GM11168 (cell line): ENCODE results near the gene CROT.

Source experiments
- in situ Hi-C: fragments of 300-500 bp; cut with MboI; formaldehyde crosslinking; loops from one replicate; pipeline ENCODE4 v1.12.0; 2022; ENCODE audit warnings: low sequenced_read_pairs; ENCODE audit not compliant: unreplicated experiment

CROT gene

DNA sequence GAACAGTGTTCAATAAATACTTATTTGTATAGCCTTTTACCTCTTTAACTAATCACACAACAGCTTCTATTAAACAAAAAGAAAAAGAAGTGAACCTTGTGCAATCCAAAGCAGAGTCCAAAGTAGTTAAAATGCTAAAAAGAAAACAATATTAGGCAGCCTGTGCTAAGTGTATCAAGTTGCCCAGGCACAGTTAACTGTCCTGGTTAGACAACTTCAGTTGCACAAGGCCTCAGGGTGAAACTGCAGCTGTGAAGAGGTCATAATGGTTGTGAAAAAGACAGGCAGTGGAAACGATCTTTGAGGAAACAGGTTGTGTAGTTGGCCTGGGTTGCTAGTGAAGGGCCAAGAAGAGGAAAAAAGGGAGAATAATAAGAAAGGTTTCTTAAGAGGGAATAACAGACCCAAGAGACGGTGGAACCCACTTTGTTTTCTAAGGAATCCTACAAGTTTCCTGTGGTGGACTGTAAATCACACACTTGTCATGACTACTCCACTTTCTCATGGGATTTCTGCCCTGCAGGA lies 6.0 kb upstream of the CROT start:
- in situ Hi-C loops = no loop called here

- in situ Hi-C loops = no loop called here
These were observed 4.0 kb upstream of the CROT start for GRCh38 chr7:87341441-87341840.

DNA sequence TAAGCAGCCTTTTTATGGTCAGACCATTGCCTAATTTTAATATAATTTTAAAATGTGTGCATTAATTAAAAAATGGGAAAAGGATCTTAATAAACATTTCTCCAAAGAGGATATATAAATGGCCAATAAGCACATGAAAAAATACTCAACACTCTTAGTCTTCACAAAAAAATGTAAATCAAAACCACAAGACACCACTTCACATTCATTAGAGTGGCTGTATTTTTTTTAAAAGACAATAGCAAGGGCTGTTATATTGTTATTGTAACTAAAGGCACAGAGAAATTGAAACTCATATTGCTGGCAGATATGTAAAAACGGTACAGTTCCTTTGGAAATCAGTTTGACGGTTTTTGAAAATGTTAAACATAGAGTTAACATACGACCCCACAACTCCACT lies 3.2 kb upstream of the CROT start:
- in situ Hi-C loops = no loop called here

DNA sequence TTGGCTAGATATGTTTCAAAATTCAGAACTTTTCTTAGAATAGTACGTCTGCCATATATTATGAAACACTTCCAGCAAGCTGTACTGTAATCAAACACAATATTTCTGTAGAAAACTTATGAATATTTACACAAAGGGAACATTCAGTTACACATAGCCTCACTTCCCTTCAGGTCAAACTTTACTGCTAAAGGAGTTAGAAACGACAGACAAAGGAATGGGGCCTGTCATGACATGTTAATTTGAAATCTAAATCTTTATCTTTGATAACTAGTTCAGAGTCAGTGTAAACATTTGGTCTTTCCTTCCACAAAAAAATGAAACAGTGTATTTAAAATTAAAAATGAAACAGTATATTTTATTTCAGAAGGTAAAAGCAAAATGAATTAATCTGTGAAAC lies 1.0 kb upstream of the CROT start:
- in situ Hi-C loops = no loop called here

DNA sequence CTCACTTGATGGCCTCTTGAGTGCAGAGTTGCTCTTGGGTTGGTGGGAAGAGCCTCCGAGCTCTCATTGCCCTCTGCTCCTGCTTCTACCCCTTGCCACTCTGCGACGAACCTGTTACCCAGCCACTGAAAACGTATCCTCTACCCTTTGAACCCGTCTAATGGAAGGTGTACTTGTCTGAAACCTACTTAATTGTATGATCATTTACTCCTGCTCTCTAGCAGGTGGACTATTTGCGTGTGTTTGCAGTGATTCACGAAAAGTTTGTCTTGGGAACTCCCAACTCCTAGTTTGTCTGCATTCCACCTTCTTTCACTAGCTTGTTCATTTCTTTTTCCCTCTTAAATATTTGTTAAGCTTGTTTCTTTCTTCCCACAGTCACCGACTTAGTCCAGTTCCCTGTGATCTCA lies 503 bp downstream of the CROT start:
- in situ Hi-C loops = no loop called here

GRCh38 chr7:87347207-87347606 lies 1.7 kb downstream of the CROT start:
- in situ Hi-C loops = no loop called here

DNA sequence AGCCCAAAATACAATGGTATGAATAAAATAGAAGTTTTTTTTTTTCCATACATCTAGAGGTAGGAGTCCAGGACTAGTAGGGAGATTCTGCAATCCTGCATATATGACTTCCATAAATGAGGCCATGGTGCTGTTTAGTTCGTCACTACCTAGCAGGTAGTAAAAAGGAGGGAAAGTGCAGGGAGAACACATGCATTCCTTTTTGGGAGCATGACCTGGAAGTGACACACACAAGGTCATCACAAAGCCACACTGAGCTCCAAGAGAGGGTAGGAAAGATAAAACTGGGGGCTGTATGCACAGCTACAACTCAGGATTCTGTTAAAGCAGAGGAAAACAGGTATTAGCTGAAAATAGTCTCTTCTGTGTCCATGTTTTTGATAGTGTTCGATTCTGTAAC lies 2.2 kb downstream of the CROT start:
- in situ Hi-C loops = no loop called here

GRCh38 chr7:87354749-87355148 lies 9.3 kb downstream of the CROT start:
- in situ Hi-C loops = no loop called here

- in situ Hi-C loops = no loop called here
These were observed 11.0 kb downstream of the CROT start for GRCh38 chr7:87356448-87356847.

GRCh38 chr7:87359366-87359765 lies 13.9 kb downstream of the CROT start:
- in situ Hi-C loops = no loop called here

DNA sequence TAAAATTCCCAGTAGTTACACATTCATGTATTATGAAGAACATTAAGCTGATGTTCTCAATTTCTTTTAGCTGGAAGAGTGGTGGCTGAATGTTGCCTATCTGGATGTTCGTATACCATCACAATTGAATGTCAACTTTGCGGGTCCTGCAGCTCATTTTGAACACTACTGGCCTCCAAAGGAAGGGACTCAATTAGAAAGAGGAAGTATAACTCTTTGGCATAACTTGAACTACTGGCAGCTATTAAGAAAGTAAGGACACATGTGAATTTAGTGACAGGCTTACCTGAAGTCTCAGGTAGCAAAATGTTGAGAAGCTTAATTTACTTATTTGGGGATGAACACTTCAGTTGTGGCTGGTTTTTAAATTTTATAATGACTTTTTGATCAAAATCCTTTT lies 15.9 kb downstream of the CROT start:
- in situ Hi-C loops = no loop called here

DNA sequence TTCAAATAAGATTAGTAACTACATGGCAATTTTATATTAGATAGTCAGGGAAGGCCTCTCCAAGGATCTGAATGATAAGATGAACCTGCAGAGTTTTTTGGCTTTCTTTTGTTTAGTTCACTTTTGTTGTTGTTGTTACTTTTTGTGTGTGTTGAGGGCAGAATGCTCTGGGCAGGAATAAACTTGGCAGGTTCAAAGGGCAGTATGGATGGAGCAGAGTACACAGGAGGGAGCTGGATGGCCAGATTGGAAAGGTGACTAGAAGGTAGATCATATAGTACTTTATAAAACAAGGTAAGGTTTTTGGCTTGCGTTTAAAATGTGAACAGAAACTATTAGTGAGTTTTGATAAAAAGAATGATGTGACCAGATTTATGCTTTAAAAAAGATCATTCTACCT lies 17.9 kb downstream of the CROT start:
- in situ Hi-C loops = no loop called here

DNA sequence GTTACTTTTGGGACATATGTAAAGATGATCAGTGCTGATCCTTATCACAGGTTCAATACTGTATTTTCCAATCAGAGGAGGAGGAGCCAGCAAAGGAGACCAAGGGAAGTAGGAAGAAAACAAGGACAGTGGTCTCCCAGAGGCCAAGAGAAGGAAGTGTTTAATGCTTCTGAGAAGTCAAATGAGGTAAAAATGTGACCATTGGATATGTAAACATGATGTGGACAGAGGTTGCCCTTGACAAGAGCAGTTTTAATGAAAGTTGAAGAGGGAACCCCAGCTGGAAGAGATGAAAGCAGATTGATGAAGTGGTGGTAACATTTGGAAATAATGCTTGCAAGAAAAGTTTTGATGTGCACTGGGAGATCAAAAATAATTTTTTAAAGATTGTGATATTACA lies 18.8 kb downstream of the CROT start:
- in situ Hi-C loops = no loop called here

- in situ Hi-C loops = no loop called here
These were observed 23.8 kb downstream of the CROT start for GRCh38 chr7:87369216-87369615.

DNA sequence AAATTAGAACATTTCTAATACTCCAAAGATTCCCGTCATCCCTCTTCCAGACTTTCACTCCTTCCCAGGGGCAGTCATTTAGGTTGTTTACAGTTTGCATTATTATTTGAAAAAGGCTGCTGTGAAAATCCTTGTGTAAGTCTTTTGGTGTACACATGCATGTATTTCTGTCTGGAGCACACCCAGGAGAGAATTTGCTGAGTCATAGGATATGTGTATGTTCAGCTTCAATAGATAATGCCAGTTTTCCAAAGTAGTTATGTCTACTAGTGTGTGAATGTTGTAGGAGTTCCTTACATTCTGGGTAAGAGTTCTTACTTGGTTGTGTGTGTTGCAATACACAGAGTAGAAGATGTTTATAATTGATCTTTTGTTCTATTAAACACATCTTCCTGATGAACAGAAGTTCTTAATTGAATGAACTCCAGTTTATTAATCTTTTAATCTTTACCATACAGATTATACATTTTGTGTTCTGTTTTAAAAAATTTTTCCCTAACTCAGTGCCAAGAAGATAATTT lies 25.3 kb downstream of the CROT start:
- in situ Hi-C loops = no loop called here

- in situ Hi-C loops = no loop called here
These were observed 30.4 kb downstream of the CROT start for GRCh38 chr7:87375662-87376435.

- in situ Hi-C loops = no loop called here
These were observed 35.4 kb downstream of the CROT start for GRCh38 chr7:87380905-87381304.

GRCh38 chr7:87391020-87391701 lies 45.7 kb downstream of the CROT start:
- in situ Hi-C loops = no loop called here

GRCh38 chr7:87395442-87396020 lies 50.1 kb downstream of the CROT start:
- in situ Hi-C loops = no loop called here

GRCh38 chr7:87398446-87398845 lies 53.0 kb downstream of the CROT start:
- in situ Hi-C loops = no loop called here

- in situ Hi-C loops = loop anchor here (25.0 kb wide), 1 partner anchor 467 kb away; no protein-coding TSS in a partner anchor
These were observed 59.2 kb downstream of the CROT start for GRCh38 chr7:87404674-87405073.
